ENCODE results near the gene LIMS1.
"Not testable (repeated sequence)": the region's sequence is repeated elsewhere in the genome, so short reads cannot be mapped to it uniquely, and the experiment has no call there.

- TF ChIP-seq CTCF (IDR thresholded peaks at IDR 0.05) = peak; percentile 4
- TF ChIP-seq EZH2 (IDR thresholded peaks at IDR 0.05) = not testable (repeated sequence)
Measured at GRCh38 chr2:108597105-108597744, 63.0 kb downstream of the LIMS1 start.
